SJSA1 (cell line): ENCODE results near the gene NHLRC2. TPM values are rescaled to one million over a fixed set of nuclear protein-coding genes. Genes with fewer than 3 reads are reported as not detected.
"Not testable (repeated sequence)": the region's sequence is repeated elsewhere in the genome, so short reads cannot be mapped to it uniquely, and the experiment has no call there.

Experiments
- DNase-seq, 2 experiments: peaks; one replicate each; pipeline ENCODE4 v3.0.0-alpha.2; 2015 to 2020; ENCODE audit warnings: low spot score in 2 of 2, low read depth in 1 of 2
- H3K27ac ChIP-seq: fragments of 250-450 bp; sonication (Bioruptor Pico); 2 replicates; pipeline ENCODE4 v1.5.1; 2020; ENCODE audit warnings: mild to moderate bottlenecking, moderate library complexity
- H3K27me3 ChIP-seq: fragments of 250-450 bp; sonication (Bioruptor Pico); replicated peaks from 2 replicates; pipeline ENCODE4 v1.5.1; 2020; ENCODE audit warnings: mild to moderate bottlenecking, moderate library complexity
- H3K36me3 ChIP-seq: fragments of 250-450 bp; sonication (Bioruptor Pico); 2 replicates; pipeline ENCODE4 v1.5.1; 2020; ENCODE audit warnings: mild to moderate bottlenecking
- H3K4me1 ChIP-seq: fragments of 250-450 bp; sonication (Bioruptor Pico); replicated peaks from 2 replicates; pipeline ENCODE4 v1.6.1; 2021; ENCODE audit warnings: mild to moderate bottlenecking
- H3K4me3 ChIP-seq: fragments of 250-450 bp; sonication (Bioruptor Pico); 2 replicates; pipeline ENCODE4 v1.5.1; 2020; ENCODE audit warnings: mild to moderate bottlenecking
- H3K9me3 ChIP-seq: fragments of 250-450 bp; sonication (Bioruptor Pico); replicated peaks from 2 replicates; pipeline ENCODE4 v1.5.1; 2020; ENCODE audit warnings: mild to moderate bottlenecking
- total RNA-seq: library from RNA; depleted of rRNA; stranded (reverse); fragments of >200 nt; shearing (Covaris generic); gene quantifications from 2 replicates; pipeline ENCODE4 v1.2.3, GENCODE V29; 2014

The NHLRC2 gene
- total RNA-seq, 1 experiment from 2014 or later: 25.0 TPM

GRCh38 chr10:113943196-113943595, 88.7 kb downstream of the NHLRC2 start:
- H3K27me3 ChIP-seq, DNase-seq, H3K36me3 ChIP-seq, H3K27ac ChIP-seq, H3K4me3 ChIP-seq, H3K9me3 ChIP-seq: not testable (repeated sequence)
- H3K4me1 ChIP-seq: peaks cover 44% of the 10 kb centered on the region

DNA sequence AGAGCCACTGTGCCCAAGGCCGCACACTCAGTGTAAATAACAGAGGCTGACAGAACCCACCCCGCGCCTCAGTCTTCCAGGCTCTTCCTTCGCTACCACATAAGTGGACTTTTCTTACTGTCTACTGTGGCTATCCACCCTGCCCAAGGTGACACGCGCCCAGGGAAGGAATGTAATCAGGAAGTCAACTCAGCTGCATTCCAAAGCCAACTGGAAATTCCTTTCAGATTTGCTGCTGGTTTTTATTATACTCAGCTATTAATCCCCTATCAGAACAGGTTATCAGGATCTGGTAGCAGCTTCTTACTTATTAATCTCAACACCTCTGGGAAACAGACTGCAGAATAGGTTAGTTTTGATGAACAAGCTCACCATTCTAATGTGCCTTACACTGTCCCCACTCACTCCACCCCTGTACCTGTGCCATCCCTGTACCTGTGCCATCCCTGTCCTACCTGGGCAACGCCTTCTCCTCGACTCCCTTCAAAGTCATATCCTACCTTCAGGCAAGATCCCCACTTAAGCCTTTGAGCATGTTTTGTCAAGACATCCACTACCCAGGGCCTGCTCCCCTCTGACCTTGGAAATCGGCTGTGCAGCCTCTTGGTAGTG, 90.7 kb downstream of the NHLRC2 start:
- DNase-seq: peak; percentile 77 to 87
- Histone ChIP-seq H3K4me1 (peaks cover 44% of the 10 kb centered on the region), H3K9me3 (no peaks in the 10 kb centered on the region), H3K27me3 (no peaks in the 10 kb centered on the region), H3K36me3 (no peaks in the 10 kb centered on the region), H3K27ac (peak overlapping the region; percentile 77), H3K4me3 (no peak overlapping the region)

DNA sequence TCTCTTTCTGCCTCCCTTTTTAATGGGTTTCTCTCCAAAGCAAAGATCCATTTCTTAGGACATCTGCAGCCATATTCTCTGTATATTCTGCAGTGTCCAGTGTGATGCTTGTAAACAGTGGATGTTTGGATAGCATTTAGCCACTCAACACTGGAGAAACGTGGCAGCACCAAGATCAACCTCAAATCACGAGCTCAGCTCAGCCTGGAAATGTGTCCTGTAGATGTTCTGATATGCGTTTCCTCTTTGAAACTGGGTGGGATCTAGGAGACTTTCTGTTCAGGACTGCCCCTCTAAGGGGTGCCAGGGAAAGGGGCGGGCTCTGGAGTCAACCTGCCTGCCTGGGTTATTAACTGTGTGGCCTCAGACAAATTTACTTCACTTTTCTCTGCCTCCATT, 91.2 kb downstream of the NHLRC2 start:
- Histone ChIP-seq H3K9me3 (no peaks in the 10 kb centered on the region), H3K27ac (peak overlapping the region; percentile 77), H3K4me1 (peaks cover 44% of the 10 kb centered on the region), H3K4me3 (no peak overlapping the region), H3K36me3 (no peaks in the 10 kb centered on the region), H3K27me3 (no peaks in the 10 kb centered on the region)
- no peak for DNase-seq

DNA sequence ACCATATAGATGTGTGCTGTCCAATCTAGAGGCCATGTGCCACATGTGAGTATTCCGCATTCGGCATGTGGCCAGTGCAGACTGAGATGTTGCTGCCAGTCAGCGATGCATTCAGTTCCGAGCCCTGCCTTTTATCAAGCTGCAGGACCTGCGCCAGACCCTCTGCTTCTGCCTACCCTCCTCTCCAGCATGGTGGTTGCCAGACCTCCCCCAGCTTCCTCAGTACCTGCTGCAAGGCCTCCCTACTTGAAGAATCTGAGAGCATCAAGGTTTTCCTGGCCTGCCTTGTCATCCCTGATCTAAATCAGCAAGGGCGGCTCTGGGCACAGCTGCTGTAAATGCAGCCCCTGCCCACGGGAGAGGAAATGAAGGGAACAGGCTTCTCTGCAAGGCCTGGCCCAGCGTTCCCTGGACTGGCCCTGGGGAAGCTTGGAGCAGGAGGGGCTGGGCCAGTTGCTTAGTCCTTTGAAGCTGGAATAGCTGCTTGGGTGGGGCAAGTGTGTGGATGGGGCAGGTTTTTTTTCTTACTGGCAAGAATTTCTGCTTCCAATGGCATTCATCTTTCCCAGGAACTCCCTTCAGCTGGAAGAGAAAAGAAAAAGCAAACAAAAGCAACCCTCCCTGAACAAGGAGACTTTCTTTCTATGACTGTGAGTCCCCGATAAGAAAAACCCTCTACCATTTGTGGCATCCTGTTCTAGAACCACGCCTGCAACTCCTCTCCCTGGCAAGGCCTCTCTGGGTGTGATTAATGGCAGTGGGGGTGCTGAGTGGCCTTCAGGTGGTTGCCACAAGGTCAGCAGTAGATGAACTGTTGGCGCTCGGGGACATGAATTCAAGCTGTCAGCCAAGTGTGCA, 93.0 kb downstream of the NHLRC2 start:
- Histone ChIP-seq H3K4me3 (no peak overlapping the region), H3K36me3 (no peaks in the 10 kb centered on the region), H3K4me1 (peaks cover 44% of the 10 kb centered on the region), H3K9me3 (no peaks in the 10 kb centered on the region), H3K27ac (peak overlapping the region; percentile 29), H3K27me3 (no peaks in the 10 kb centered on the region)
- DNase-seq: peak; percentile 52

DNA sequence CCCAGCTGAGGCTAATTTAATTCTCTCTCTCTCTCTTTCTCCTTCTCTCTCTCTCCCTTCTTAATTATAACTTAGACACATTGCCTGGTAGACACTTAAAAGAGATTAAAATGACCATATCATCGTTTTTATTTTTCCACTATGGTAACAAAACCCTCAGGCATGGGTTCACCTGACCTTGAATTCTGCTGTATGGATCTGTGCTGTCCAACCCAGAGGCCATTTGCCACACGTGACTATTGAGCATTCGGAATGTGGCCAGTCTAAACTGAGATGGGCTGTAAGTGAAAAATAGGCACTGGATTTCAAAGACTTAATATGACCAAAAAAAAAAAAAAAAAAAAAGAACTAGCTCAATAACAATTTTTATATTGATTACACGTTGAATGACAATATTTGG, 93.6 kb downstream of the NHLRC2 start:
- H3K27ac ChIP-seq: peak overlapping the region; percentile 29
- no peaks in the 10 kb centered on the region for H3K27me3 ChIP-seq
- H3K9me3 ChIP-seq: no peaks in the 10 kb centered on the region
- H3K4me3 ChIP-seq: no peak overlapping the region
- DNase-seq: no peak
- no peaks in the 10 kb centered on the region for H3K36me3 ChIP-seq
- peaks cover 44% of the 10 kb centered on the region for H3K4me1 ChIP-seq

- H3K27ac ChIP-seq: no peak overlapping the region
- no peaks in the 10 kb centered on the region for H3K9me3 ChIP-seq
- H3K27me3 ChIP-seq: no peaks in the 10 kb centered on the region
- H3K4me3 ChIP-seq: no peak overlapping the region
- DNase-seq: no peak
- H3K4me1 ChIP-seq: peaks cover 28% of the 10 kb centered on the region
- no peaks in the 10 kb centered on the region for H3K36me3 ChIP-seq
Measured at GRCh38 chr10:113950268-113950667, 95.8 kb downstream of the NHLRC2 start.

- Histone ChIP-seq H3K27ac (no peak overlapping the region), H3K27me3 (no peaks in the 10 kb centered on the region), H3K9me3 (no peaks in the 10 kb centered on the region), H3K4me1 (peaks cover 25% of the 10 kb centered on the region), H3K36me3 (no peaks in the 10 kb centered on the region), H3K4me3 (no peak overlapping the region)
- no peak for DNase-seq
Measured at GRCh38 chr10:113953505-113954272, 99.2 kb downstream of the NHLRC2 start.

DNA sequence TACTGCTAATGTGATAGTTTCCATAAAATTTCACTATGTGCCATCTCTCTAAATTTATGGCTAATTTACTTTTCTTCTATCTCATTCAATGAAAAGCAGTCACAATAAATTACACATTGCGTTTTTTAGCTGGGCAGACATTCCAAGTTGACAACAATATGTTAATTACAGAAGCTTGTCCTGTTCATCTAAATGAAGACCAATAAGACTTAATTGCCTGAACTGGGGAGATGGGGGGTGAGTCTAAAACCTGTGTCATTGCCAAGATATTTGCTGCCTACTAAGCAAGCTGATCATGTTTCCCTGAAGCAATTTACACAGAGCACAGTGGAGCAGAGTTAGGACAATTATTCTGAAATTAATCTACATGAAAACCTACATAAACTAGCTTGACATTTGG, 99.9 kb downstream of the NHLRC2 start:
- Histone ChIP-seq H3K4me3 (no peak overlapping the region), H3K4me1 (peaks cover 32% of the 10 kb centered on the region), H3K27me3 (no peaks in the 10 kb centered on the region), H3K9me3 (no peaks in the 10 kb centered on the region), H3K27ac (no peak overlapping the region), H3K36me3 (no peaks in the 10 kb centered on the region)
- DNase-seq: no peak

GRCh38 chr10:113957013-113957412, 102.6 kb downstream of the NHLRC2 start:
- Histone ChIP-seq H3K36me3 (no peaks in the 10 kb centered on the region), H3K4me1 (peaks cover 48% of the 10 kb centered on the region), H3K4me3 (no peak overlapping the region), H3K27ac (peak overlapping the region; percentile 94), H3K9me3 (no peaks in the 10 kb centered on the region), H3K27me3 (no peaks in the 10 kb centered on the region)
- DNase-seq: peak in 1 of 2 experiments; percentile 76

GRCh38 chr10:113958631-113959382, 104.3 kb downstream of the NHLRC2 start:
- Histone ChIP-seq H3K4me1 (peaks cover 48% of the 10 kb centered on the region), H3K27me3 (no peaks in the 10 kb centered on the region), H3K9me3 (no peaks in the 10 kb centered on the region), H3K27ac (peak overlapping the region; percentile 94), H3K4me3 (no peak overlapping the region), H3K36me3 (no peaks in the 10 kb centered on the region)
- DNase-seq: peak; percentile 93 to 95

- H3K27ac ChIP-seq: peak overlapping the region; percentile 94
- H3K27me3 ChIP-seq: no peaks in the 10 kb centered on the region
- H3K9me3 ChIP-seq: no peaks in the 10 kb centered on the region
- H3K4me1 ChIP-seq: peaks cover 48% of the 10 kb centered on the region
- peak in 1 of 2 experiments; percentile 49 for DNase-seq
- no peak overlapping the region for H3K4me3 ChIP-seq
- no peaks in the 10 kb centered on the region for H3K36me3 ChIP-seq
Measured at GRCh38 chr10:113959383-113959760, 104.9 kb downstream of the NHLRC2 start.

- Histone ChIP-seq H3K9me3 (no peaks in the 10 kb centered on the region), H3K4me3 (no peak overlapping the region), H3K36me3 (no peaks in the 10 kb centered on the region), H3K27me3 (no peaks in the 10 kb centered on the region), H3K4me1 (peaks cover 48% of the 10 kb centered on the region), H3K27ac (peak overlapping the region; percentile 94; the same call in 1 of the 2 replicates)
- peak in 1 of 2 experiments; percentile 22 for DNase-seq
Measured at GRCh38 chr10:113960617-113961181, 106.2 kb downstream of the NHLRC2 start.
